Measurements from ENCODE around the gene S100P.

GRCh38 chr4:6727081-6727942 is 33.6 kb downstream of the S100P start:
- no peak for TF ChIP-seq EZH2phosphoT487 (IDR thresholded peaks at IDR 0.05)
- no peak for TF ChIP-seq CTCF (IDR thresholded peaks at IDR 0.05)
- no peak for TF ChIP-seq EZH2 (IDR thresholded peaks at IDR 0.05)

Measured in neural progenitor cell (in vitro differentiated cells).